Measurements from ENCODE around the gene CCDC15.
"Not testable (repeated sequence)": the region's sequence is repeated elsewhere in the genome, so short reads cannot be mapped to it uniquely, and the experiment has no call there.

Gene CCDC15

DNA sequence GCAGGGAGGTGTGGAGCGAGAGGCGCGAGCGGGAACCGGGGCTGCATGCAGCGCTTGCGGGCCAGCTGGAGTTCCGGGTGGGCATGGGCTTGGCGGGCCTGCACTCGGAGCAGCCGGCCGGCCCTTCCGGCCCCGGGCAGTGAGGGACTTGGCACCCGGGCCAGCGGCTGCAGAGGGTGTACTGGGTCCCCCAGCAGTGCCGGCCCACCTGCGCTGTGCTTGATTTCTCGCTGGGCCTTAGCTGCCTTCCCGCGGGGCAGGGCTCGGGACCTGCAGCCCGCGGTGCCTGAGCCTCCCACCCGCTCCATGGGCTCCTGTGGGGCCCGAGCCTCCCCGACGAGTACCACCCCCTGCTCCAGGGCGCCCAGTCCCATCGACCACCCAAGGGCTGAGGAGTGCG, 135.5 kb downstream of the CCDC15 start:
- in situ Hi-C loops (cut with MboI; ENCODE audit: low sequenced_read_pairs); H3K9me3 ChIP-seq; H3K27me3 ChIP-seq (ENCODE audit: low read depth); H3K4me3 ChIP-seq; H3K36me3 ChIP-seq (replicated peaks); DNase-seq (ENCODE audit: low spot score in 2 of 2); H3K4me1 ChIP-seq: not testable (repeated sequence)

DNA sequence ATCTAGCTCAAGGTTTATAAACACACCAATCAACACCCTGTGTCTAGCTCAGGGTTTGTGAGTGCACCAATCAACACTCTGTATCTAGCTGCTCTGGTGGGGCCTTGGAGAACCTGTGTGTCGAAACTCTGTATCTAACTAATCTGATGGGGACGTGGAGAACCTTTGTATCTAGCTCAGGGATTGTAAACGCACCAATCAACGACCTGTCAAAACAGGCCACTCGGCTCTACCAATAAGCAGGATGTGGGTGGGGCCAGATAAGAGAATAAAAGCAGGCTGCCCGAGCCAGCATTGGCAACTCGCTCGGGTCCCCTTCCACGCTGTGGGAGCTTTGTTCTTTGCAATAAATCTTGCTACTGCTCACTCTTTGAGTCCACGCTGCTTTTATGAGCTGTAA, 136.1 kb downstream of the CCDC15 start:
- H3K36me3 ChIP-seq (replicated peaks); H3K4me3 ChIP-seq; H3K27me3 ChIP-seq (ENCODE audit: low read depth); H3K9me3 ChIP-seq; DNase-seq (ENCODE audit: low spot score in 2 of 2): not testable (repeated sequence)
- H3K4me1 ChIP-seq: peaks cover 13% of the 10 kb centered on the region
- in situ Hi-C loops (cut with MboI; ENCODE audit: low sequenced_read_pairs): loop anchor here (5.0 to 10.0 kb wide), 3 partner anchors 55 to 335 kb away; no protein-coding TSS in a partner anchor

DNA sequence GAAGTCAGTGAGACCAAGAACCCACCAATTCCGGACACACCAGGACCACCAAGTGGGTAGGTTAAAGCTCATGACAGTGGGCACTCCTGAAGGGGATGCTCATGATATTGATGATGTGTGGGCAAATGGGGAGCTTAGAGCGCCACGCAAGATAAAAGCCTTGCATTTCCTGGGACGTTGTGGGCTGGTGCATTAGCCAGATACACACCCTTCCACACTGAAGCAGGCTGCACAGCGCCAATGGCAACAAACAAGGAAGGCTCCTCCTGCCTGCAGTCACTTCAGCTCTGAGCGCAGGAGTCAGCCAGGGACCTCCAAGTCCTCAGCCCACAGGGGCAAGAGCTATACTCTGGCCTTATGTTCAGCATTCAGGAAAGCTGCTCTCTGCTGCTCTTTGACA, 136.8 kb downstream of the CCDC15 start:
- Histone ChIP-seq H3K4me1 (peaks cover 20% of the 10 kb centered on the region), H3K36me3 (replicated peaks) (0 out of 2 replicates have a peak, but pooled peaks cover 1% of the 10 kb centered on the region), H3K4me3 (no peak overlapping the region), H3K9me3 (no peaks in the 10 kb centered on the region), H3K27me3 (ENCODE audit: low read depth) (no peaks in the 10 kb centered on the region)
- DNase-seq (ENCODE audit: low spot score in 2 of 2): no peak
- in situ Hi-C loops (cut with MboI; ENCODE audit: low sequenced_read_pairs): loop anchor here (5.0 to 10.0 kb wide), 3 partner anchors 54 to 334 kb away; no protein-coding TSS in a partner anchor

Measured in HAP-1 (cell line).